Peyer's patch (tissue), 4 donors: ENCODE measurements around the gene PAN3.
"Not testable (repeated sequence)": the region's sequence is repeated elsewhere in the genome, so short reads cannot be mapped to it uniquely, and the experiment has no call there.

Experiments used
- POLR2A ChIP-seq, 2 donors: fragments of 450-650 bp; IDR thresholded peaks; one replicate each; pipeline ENCODE4 v1.5.1; 2017; ENCODE audit warnings: antibody characterized with exemption in 2 of 2, mild to moderate bottlenecking in 2 of 2, moderate library complexity in 2 of 2
- TF ChIP-seq, protein P1 (sequence below), 6 experiments: fragments of 450-650 bp in 4 of 6; fragments of 200-600 bp in 2 of 6; sonication (generic) in 1 of 6; IDR thresholded peaks; one replicate each; pipeline ENCODE4 v1.5.1; 2017 to 2019; ENCODE audit warnings: antibody characterized with exemption in 6 of 6, mild to moderate bottlenecking in 3 of 6, moderate library complexity in 1 of 6

DNA sequence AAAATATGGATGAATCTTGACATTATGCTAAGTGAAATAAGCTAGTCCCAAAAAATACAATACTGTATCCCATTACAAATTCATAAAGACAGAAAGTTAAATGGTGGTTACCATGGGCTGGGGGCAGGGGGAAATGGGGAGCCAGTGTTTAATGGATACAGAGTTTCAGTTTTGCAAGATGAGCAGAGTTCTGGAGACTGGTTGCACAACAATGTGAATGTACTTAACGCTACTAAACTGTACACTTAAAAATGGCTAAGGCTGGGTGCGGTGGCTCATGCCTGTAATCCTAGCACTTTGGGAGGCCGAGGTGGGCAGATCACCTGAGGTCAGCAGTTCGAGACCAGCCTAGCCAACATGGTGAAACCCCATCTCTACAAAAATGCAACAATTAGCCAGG is 36.5 kb upstream of the PAN3 start:
- not testable (repeated sequence) for TF ChIP-seq POLR2A (IDR thresholded peaks at IDR 0.05)
- TF ChIP-seq, protein P1, sequence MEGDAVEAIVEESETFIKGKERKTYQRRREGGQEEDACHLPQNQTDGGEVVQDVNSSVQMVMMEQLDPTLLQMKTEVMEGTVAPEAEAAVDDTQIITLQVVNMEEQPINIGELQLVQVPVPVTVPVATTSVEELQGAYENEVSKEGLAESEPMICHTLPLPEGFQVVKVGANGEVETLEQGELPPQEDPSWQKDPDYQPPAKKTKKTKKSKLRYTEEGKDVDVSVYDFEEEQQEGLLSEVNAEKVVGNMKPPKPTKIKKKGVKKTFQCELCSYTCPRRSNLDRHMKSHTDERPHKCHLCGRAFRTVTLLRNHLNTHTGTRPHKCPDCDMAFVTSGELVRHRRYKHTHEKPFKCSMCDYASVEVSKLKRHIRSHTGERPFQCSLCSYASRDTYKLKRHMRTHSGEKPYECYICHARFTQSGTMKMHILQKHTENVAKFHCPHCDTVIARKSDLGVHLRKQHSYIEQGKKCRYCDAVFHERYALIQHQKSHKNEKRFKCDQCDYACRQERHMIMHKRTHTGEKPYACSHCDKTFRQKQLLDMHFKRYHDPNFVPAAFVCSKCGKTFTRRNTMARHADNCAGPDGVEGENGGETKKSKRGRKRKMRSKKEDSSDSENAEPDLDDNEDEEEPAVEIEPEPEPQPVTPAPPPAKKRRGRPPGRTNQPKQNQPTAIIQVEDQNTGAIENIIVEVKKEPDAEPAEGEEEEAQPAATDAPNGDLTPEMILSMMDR (IDR thresholded peaks at IDR 0.05), result not testable (repeated sequence)
